NCI-H1694 (cell line): ENCODE results near the gene CST3.

Source experiments
- DNase-seq: peaks from one replicate; lab custom pipeline; 2025; lab: John Stamatoyannopoulos, UW

CST3 gene

DNA sequence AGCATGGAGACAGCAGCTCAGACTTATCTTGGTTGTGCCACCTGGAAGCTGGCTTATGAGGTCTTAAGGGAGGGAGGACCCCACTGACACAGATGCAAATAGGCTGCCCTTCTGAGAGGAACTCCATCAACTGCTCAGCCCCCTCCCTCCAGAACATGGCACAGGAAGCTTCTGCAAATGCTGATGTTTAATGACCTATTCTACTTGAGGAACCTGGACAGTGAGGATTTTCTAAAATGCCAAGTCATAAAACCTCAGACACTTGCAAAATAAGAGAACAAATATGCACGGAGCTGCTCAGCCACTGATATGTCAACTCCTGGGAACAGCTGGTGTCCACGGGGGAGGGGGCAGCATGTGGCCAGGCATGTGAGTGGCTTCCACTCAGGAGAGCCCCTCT is 35.5 kb downstream of the CST3 start:
- no peak for DNase-seq

DNA sequence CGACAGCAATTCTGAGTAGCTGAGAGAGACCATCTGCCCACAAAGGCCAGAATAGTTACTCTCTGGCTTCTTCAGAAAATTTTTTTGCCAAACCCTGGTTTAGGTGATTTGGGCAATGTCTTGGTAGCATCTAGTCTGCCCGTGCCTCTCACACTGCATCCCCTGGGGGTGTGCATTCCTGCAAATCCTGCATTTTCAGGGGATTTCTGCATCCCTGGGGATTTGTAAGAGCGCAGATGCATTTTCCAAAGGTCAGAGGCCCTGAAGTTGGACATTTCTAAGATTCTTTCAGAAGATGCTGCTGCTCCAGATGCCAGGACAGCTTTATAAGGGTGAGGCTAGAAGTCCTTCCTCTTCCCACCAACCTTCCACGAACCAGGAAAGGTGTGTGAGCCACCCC is 36.0 kb downstream of the CST3 start:
- DNase-seq, result no peak

DNA sequence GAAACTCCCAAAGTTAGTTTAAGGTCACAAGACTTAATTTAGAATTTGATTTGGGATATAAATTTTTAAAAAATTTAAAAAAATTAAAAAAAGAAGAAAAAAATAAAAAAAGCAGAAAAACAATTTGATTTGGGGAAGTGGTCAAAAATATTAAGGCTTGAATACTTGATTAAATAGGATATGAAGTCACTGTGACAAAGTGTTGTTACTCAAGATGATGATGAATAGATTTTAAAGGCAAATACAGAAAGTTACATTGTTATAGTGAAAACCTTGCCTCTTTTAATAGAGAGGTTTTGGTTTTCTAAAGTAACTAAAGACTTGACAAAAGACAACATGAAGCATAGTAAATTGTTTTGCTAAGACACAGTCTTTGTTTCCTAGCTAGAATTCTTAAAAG is 39.3 kb downstream of the CST3 start:
- no peak for DNase-seq

DNA sequence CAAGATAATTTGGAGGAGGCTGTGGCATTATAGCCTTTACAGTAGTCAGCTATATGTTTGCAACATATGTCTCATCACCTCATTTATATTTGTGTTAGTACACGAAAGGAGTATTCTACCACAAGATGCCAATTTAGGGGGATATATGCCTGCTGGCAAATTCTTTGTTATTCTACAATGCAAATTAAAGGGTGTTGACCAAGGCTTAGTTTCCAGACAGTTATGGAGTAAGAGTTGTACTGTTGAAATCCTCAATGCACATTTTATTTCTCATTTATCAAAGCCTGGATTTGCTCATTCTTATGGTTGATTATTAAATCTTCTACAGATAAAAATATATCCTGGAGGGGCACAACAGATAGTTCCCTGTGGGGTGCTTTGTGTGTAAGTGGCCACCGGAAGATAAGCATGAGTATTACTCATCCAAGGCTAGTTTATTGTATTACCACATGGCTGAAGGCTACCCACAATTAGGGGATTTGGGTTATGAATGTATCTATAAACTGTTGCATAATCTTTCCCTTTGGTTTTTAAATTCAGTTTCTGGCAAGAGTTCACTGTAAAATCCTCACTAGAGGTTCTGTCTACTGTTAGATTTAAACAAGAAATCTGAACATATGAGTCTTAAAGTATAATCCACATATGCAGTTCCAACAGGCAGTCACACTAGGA is 41.0 kb downstream of the CST3 start:
- DNase-seq, result no peak

DNA sequence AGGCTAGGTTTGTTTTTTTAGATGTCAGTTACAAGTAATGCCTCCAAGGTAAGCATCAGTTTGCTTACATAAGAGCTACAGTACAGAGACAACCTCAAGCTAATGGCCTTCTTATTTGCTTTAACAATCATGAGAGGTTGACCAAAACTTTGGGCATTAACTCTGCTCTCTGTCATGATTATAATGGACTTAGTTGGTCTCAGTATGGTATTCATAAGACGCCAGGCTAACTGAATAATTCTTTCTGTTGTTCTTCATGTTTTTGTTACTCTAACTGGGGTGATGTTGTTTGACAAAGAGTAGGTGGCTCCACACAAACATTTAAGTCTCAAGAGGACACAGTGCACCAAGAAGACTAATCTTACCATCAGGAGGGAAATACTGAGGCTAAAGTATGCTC is 41.8 kb downstream of the CST3 start:
- no peak for DNase-seq

DNA sequence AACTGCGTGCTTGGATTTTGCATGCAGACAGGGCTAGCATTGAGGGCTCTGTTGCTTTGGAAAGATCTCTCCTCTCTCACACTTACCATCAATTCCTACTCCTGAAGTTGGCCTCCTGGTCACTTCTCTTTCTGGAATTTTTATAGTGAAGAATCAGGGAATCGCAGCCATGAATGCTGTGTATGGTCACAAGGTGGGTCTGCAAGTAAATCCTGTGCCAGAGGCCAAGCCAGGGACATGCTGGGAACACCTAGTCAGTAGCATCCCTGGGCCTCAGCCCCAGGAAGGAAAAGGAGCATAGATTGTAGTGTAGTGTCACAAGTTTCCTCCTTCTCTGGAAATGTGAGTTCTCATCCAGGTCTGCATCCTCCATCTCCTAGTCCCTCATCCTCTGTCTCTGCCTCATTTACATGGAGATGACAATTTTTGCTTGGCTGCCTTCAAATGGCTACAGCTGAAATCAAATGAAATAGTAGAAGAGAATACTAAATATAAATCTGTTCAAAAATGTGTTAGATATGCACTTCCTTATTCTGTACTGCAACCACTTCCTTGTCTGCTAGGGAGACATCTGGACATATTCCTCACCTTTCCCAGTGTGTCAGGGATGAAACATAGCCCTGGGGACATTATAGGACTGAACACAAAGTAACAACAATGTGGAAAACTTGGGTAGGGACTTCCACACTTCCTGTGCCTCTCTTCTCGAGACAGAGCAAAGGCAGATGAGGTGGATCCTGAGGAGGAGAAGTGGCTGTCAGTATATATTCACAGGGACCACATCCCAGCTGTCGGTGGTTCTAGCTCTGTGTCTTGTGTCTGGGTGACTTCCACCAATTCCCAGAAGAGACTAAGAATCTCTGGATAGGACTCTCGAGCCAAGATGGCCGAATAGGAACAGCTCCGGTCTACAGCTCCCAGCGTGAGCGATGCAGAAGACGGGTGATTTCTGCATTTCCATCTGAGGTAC is 49.0 kb downstream of the CST3 start:
- no peak for DNase-seq

DNA sequence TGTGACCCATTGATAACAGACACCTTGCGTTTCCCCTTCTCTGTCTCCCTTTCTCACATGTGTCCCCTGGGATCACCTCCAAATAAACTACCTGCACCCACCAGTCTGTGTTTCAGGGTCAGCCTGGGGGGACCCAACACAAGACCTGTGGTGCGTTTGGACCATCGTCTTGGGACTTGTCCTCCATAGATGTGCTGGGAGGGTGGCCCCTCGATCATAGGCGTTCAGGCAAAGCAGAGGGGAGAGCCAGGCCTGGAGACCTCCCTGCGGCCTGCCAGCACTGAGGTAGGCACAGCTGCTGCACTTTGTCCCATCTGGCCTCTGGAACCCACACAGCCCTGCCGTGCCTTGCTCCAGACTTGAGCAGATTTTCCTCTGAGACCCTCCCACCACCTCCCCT is 50.1 kb downstream of the CST3 start:
- no peak for DNase-seq

DNA sequence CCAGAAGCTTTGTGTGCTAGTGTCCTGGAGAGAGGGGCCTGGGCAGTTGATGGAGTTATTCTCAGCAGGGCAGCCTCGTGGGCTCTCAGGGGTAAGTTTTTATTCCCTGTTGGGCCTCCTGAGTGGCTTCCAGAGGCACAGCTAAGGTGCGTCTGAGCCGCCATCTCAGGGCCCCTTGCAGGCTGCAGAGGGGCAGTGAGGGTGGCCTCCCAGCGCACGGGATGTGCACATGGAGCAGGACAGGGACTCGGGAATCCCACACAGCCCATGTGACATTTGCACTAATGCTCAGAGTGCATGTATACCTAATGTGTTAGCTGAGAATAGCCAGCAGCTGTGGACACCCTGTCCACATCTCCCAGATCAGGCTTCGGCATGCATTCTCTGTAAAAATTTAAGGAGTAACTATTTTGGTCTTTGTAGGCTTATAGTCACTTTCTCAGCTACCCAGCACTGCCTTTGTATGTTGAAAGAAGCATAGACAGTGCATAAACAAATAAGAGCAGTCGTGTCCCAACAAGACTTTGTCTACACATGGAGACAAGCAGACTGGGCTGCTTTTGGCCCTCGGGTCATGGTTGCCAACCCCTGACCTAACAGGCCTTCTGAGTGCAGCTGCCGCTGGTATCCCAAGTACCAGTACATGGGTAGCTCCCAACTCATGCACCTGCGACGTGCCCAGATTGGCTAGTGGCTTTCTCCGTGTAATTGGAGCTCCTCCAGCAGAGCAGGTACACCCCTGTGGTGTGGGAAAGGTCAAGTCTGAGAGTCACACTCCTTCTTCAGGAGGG is 50.8 kb downstream of the CST3 start:
- DNase-seq, result no peak

DNA sequence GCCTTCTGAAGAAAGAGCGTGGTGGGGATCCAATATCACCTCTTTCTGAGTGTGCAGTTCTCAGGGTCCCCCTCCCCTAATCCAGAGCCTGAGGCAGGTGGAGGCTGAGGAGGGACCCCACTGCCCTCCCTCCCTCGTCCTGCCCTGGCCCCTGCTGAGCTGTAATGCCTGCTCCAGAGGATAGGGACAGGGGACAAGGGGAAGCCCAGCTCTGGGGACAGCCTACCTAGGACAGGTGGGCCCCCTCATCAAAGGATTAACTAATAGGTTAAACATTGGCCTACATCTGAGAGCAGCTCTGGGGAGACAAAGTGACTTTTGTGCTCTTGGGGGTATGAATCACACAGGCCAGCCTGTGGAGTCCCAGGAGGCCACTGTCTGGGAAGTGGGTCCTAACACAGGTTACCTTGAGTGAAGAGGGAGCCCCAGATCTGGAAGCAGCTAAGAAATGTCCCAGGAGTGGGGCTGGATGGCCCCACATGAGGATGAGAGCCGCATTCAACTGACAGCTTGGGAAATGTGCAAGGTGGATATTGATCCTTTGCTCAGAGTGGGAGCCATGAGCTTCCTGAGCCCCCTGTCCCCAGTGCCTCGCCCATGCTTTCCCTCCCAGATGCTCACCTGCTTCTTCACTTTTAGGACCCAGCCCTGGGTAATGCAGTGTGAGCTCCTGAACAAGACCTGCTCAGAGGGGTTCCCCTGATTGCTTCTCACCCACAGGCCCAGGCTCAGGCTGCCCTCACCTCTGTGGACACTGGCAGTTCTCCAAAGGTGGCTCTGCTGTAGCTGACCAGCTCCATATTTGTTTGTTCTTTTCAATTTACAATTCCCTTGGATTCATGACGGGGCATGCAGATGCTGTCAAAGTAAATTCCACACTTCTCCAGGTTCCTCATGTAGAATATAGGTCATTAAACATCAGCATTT is 51.7 kb downstream of the CST3 start:
- DNase-seq, result no peak

DNA sequence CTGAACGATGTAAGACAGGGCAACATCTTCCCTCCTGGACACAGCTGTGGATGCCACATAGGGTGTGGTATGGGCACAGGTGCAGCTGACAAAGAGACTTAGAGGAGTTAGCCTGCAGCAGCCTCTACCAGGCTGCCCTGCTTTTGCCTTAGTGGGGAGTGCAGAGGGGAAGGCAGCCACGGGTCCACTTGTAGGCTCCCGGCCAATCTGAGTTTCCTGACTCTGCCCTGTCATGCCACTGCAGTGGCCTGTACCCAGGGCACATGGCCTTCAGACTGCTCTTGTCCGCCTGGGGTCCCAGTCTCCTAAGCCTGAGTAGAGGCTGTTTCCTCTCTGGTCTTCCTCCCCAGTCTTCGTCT is 52.3 kb downstream of the CST3 start:
- DNase-seq, result no peak

DNA sequence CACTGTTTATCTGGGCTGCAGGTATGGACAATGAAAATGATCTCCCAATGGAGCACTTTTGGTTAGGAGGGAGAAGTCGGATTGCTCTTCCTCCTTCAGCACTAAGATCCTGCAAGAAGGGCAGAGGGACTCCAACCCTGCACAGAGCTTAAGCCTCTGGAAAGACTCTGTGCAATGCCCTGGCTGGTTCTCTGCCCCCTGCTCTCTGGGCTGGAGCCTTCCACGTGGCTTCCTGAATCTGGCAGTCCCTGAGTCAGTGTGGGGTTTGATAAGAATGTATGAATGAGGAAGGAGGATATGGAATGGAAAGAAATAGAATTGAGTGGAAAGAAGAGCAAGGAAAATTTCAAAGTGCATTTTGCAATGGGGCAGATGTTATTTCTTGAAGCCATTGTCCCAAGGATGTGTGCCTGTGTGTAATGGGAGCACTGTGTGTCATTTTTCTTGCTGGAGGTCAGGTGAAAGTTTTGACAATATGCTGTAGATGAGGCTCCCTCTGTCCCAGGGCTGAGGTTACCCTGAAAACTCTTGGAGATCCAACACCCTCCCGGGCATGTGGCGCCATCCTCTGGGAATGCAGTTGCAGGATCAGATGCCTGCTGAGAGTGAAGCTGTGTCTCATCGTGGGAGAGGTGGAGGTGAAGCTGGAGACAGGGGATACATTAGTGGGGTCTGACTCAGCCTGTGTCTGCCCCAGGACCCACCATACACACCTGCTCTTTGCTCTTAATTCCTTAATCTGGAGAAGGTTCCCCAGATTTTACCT is 53.1 kb downstream of the CST3 start:
- DNase-seq, result no peak
